HG02970 (cell line): ENCODE results near the gene DNAJB5.

Experiments
- ATAC-seq: cut with Tn5 transposase; IDR thresholded peaks from one replicate; pipeline ENCODE4 v1.9.1; 2021; ENCODE audit warnings: mild to moderate bottlenecking, moderate library complexity, moderate number of reproducible peaks; ENCODE audit not compliant: unreplicated experiment, low FRiP score

The DNAJB5 gene

DNA sequence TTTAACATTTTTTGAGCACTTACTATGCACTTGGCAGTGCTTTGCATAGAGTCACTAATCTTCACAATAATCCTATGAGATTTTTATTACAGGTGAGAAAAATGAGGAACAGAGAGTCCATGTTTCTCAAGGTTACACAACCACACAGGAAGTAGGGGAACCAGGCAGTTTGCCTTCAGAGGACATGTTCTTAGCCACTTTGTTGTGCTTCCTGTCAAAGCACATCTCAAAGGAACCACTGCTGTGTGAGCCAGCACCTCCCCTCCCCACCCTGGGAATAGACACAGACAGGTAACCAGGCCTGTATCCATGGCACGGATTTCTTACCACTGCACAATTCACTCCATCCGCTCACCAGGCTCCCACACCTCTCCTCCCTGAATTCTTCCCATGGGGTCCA, 6.3 kb upstream of the DNAJB5 start:
- ATAC-seq = peak; percentile 46

DNA sequence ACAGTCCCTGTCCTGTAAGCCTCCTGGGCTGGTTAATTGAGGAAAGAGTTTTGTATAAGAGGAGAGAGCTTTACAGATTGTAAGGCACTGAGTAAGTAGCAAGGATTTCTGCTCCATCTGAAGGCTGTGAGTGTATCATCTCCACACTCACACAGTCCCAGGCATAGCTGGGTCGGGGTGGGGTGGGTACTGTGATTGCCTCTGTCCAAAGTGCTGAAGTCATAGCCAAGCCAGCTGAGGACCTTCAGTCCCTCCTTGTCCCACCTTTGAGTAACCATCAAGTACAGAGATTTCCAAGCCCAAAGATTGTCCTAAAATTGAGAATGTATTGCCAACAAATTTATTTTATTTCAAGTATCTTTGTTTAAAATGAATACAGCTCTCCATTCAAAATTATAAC, 5.5 kb upstream of the DNAJB5 start:
- ATAC-seq = no peak

DNA sequence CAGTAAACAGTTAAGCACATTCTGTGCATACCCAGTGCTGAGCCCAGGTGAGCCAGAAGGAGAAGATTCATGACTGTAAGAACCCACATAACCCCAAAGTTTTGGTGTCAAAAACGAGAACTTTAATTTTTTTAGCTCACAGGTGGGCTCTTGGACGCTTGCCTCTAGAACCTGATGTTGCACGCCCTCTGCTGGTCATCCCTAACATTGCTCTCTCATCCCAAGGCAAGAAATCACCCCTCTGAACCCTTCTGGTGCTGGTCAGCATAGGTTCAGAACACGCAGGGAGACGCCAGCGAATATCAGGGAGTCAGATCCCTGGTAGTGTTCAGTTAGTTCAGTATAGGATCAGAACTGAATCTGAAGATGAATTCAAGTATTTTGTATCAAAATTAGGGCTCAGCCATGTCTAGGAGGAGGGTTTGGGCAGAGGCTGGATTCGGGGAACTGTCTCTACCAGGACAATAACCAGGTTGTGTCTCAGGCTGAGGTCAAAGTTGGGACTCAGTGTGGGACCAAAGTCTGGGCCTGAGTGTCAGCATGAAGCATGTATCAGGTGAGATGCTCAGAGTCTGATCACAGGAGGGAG, 4.1 kb upstream of the DNAJB5 start:
- no peak for ATAC-seq

DNA sequence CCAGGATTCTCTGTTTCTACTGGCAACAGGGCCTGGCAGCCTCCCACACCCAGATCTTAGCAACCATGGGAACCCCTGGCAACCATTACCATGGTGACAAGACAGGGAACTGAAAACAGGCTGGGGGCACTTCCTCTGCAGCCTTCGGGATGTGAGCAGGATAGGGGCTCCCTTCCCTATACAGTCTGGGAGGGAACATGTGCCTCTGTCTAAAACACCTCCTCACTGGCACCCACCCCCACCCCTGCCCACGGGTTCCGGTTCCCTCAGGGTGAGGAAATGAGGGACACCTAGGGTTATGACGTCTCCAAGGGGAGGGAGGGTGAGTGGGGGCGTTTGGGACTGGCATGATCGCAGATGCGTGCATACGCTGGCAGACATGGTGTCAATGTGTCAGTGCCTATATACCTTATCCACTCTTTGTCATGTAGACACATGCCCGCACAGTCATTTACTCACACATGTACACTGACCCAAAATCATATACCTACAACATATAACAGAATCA, 3.0 kb upstream of the DNAJB5 start:
- ATAC-seq = no peak

DNA sequence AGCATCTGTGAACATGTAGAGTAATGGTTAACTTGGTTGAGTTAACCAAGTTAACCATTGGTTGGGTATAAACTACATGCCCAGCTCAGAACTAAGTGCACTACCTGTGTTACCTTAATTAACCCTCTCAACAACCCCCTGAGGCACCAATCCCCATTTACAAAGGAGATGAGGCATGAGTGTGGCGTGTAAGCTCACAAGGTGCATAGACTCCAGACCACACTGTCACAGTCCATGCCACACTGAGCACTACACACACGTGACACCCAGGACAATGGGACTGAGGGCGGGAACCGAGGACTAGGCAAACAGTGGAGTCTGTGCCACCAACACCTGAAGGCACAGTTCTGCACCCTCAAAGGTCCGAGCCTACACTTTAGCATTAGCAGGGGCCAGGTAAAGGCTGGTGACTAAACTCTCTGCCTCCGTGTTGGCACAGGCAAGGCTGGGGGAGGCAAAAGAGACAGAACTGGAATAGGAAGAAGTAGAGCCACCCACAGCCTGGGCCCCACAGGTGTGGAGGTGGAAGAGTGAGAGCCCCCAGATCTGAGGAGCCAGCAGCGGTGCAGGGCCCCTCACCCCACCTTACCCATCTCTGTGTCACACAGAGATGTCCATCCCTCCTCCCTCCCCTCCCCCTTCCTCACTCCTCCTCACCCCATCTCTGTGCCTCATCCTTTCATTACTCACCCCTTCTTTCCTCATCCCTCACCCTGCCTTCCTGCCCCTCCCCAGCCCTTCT, 2.2 kb upstream of the DNAJB5 start:
- no peak for ATAC-seq

DNA sequence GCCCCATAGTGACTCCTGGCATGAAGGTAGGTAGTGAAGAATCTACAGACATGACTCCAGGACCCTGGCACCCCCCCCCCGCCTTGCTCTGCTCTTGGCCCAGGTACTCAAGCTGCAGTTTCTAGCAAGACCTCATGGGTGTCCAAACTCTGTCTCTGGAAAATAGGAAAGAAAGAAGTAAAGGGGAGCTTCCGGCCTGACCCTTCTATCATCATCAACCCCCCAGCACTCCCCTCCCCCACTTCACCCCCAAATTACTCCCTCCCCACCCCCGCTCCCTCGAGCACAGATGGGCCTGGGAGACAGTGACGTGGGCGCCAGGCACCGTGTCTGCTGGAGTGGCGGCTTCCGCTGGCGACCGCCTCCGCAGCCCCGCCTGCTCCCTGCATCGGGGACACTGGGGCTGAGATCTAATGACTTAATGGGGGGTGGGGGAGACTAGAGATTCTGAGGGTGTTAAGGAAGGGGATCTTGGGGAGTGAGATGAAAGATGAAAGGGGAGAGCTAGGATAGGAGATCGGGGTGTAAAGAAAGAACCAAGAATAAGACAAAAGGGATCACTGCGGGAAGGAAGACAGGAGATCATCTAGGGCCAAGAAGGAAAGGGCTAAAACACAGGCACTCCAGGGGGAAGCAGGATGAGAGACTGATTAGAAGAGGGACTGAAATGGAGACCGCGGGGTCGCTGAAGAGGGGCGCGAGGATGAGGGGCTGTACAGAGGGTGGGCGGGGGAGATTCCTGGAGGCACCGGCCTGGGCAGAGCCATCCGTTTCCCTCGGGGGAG, 1.1 kb upstream of the DNAJB5 start:
- ATAC-seq = no peak

DNA sequence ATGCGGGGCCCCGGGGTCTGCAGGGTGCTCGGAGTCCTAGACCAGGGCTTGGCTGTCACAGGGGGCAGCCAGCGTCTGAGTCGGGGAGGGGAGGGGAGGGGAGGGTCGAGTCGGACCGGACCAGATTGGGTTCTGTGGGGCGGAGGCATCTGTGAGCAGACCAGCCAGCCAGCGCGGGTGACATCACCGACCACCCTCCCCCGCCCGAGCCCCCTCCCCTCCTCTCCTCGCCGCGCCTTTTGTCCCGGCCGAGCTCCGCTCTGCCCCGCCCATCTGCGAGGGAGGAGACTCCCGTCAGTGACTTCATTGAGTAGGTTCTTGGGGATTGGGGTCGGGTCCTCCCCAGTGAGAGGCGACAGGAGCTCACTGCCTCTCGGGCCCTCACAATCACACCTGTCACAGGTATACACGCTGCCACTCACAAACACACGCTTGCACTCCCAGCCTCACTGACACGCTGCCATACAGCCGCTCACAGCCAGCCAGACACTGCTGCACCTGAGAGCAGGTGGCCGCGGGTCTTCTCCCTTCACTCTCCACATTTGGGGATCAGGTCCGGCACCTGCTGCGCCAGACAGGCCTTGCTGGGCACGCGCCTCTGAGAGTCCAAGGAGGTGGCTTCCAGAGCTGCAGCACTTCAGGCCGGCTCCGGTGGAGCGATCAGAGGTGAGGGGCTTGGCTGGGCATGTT, 546 bp downstream of the DNAJB5 start:
- no peak for ATAC-seq

DNA sequence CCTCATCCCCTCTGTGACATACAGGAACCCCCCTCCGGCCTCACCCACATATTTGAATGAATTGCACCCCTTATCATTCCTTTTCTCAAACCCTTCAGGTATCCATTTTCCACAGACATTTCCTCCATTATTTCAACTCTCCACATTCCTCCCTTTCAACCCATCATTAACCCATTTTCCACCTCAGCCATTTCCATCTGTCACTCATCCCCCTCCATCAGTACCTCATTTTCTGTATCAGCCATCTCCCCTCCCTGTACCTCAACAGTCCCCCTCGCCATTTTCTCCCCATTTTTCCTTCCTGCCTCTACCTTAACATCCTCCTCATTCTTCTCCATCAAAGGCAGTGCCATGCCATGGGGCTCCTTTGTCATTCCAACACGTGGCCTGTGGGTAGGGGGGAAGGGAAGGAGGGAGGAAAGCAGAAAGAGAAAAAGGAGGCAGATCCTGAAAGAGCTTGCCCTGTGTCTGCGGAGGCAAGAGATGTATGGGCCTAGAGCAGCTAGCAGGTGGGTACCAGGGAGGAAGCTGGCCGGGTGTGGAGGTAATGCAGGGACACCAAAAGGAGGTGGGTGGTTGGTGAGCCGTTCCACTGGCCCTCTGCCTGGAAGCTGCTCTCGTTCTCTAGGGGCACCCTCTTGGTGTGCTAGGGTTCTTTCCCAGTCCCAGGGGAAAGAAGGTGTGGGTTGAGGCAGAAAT, 1.5 kb downstream of the DNAJB5 start:
- ATAC-seq = no peak

DNA sequence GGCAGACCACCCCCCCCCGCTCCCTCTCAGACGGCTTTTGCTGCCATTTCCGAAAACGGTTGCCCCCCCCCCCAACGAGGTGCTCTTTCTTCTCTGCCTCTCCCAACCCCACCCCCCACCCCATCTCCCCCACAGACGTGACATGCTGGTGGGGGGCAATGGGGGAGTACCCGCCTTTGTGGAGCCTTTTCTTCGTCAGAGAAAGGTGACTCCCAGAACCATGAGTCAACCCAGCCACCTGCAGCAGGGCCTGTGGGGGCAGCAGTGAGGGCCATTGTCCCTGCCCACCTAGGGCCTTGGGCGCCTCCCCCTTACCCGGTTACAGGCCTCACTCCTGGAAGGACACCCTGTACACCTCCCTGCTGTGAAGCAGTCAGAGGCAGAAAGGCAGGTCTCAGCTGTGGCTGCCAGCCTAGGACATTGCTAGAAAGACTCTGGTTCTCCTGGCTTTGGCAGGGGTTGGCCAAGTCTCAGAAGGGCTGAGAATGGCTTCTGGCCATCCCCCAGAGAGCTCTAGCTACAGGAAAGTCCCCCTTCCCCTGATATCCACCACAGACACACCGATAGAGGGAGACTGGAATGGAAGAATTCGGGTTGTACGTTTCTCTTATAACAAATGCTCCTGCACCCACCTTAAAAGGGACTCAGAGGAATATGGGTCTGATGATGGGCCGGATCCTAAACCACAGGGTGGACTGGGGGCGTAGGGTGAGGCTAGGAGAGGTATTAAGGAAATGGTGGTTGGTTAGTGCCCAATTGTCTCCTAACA, 2.2 kb downstream of the DNAJB5 start:
- no peak for ATAC-seq

DNA sequence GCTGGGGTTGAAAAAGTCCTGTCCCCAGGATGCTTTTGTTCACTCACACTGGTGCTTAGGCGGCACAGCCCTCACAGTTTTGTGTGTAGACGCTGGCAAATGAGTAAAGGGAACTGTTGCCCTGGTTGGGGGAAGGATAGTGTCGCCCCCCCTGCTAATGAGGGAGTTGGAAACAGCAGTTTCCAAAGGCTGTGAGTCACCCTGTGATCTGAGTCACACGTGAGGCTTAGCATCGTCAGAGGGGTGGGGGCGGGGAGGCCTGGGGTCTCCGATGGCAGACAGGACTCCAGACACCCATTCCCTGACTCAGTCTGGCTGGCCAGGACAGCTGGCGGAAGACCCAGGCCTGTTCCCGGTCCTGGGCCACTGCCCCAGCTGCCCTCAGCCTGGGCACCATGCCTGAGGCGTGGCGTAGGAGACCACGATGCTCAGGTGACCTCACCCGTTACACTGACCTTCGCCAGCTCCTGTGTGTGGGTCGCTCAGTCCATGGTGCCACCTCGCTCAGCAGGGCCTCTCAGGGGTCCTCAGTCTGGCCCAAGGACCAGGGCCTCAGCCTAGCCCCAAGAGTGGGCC, 2.9 kb downstream of the DNAJB5 start:
- no peak for ATAC-seq

DNA sequence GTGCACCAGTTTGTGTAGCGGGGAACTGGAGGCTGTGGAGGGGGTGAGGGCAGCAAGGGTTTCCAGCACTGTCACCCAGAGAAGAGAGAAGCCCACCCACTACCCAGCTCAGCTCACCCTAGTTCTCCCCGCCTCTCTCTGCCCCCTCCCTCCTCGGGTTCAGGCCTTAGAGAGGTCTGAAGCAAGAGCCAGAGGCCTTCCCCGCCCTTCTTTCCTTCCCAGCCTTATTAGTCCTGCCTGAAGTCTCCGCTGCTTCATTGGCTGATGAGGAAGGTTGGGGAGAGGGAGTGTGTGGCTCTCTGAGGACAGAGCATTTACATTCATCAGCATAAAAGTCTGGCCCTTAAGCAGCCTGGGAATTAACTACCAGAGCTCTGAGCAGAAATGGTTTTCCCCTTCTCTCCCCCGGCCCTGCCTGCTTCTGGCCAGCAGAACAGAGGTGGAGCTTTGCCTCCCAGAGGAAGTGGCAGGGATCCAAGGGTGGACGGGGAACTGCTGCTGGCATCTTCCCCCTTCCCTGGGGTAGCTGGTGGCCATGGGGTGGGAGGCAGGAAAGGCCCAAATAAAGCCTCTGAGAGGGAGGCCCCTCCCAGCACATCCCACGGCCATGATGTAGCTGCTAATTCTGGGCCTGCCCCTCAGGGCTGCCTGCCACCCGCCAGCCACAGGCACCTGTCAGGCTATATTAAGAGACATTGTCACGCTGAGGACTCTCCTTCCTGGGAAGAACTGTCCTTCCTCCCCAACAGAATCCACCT, 4.1 kb downstream of the DNAJB5 start:
- ATAC-seq = no peak

DNA sequence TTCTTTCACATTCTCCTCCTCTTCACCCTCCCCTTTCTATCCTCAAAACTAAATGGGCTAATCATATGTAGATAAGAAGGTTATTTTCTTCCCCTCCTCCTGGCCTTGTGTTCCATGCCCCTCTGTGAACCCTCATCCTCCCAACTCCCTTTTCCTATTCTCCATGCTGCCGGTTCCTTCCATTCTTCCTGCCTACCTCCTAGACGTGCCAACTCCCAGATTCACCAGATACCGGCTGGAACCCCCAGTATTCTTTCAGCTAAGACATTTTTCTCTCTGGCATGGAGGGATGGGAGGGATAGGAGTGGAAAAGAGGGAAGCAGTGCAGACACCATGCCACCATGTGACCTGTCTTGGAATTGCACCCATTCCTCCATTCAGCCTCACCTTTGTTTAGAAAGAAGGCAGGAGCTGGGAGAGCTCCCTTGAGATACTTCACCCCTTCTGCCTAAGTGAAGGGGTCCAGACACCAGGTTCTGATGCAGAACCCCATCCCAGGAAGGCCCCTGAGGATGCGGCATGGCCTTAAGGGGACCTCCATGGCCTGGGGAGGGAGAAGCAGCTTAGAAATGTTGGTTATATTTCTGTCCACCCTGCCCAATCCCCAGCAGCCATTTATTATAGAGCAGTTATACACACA, 4.8 kb downstream of the DNAJB5 start:
- ATAC-seq = no peak

DNA sequence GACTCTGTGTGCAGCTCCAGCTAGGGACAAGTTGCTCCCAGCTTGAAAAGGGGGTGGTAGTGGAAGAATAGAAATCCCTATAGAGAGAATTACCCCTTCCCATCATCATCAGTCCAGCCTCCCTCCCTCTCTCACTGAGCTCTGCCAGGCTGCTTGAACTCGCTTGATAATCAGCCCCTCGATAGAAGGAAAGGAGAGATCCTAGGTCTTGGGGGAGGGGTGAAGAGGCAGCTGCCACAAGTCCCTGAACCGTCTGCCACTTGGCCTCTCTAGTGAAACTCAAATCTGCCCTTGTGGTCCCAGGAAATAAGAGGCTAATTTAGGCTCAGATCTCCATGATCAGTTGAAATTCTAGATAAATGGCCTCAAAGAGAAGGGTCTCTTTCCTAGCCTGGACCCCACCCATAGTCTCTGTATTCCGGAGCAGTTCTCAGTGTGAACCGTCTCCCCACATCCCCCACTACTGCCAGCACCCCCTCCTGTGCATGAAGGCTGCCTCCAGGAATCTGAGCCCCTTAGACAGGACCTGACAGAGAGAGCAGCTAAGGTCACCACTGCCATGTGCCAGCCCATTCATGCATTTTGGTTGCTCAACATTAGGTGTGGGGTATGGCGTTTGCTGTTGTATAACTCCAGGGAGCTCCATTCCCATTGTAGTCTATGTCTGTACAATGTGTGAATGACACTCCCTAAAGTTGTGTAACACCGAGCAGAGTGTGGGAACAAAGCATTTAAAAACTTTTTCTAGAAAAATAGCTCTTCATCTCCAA, 5.5 kb downstream of the DNAJB5 start:
- no peak for ATAC-seq

DNA sequence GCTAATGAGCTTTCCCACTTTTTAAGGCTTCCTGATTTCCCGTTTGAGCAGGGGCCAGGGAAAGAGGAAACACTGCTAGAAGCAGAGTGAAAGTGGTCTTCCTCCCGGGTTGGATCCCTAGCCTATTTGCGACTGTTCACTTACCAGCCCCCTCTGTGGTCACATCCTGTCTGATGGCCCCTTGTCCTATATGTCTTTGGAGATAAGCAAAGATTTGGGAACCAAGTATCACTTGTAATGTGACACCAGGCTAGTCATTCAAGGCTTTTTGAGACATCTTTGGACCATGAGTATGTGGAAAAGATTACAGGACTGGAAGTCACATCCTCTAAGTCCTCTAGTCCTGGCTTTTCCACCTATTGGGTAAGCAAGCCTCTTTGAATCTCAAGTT, 6.1 kb downstream of the DNAJB5 start:
- ATAC-seq = no peak

DNA sequence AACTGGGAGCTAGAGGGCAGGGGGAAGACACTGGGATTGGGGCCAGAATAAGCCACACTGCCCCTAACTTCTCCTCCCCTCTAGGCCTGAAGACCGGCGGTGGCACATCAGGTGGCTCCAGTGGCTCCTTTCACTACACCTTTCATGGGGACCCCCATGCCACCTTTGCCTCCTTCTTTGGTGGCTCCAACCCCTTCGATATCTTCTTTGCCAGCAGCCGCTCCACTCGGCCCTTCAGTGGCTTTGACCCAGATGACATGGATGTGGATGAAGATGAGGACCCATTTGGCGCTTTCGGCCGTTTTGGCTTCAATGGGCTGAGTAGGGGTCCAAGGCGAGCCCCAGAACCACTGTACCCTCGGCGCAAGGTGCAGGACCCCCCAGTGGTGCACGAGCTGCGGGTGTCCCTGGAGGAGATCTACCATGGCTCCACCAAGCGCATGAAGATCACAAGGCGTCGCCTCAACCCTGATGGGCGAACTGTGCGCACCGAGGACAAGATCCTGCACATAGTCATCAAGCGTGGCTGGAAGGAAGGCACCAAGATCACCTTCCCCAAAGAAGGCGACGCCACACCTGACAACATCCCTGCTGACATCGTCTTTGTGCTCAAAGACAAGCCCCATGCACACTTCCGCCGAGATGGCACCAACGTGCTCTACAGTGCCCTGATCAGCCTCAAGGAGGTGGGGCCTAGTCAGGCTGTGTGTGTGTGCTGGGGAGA, 6.8 kb downstream of the DNAJB5 start:
- no peak for ATAC-seq

DNA sequence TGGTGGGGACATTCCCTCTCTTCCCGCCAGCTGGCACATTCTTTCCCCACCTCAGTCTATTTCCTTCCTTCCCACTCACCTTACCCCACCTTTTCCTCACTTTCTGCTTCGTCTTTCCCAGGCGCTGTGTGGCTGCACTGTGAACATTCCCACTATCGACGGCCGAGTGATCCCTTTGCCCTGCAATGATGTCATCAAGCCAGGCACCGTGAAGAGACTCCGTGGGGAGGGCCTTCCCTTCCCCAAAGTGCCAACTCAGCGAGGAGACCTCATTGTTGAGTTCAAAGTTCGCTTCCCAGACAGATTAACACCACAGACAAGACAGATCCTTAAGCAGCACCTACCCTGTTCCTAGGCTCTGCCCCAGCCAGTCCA, 7.3 kb downstream of the DNAJB5 start:
- ATAC-seq = no peak

DNA sequence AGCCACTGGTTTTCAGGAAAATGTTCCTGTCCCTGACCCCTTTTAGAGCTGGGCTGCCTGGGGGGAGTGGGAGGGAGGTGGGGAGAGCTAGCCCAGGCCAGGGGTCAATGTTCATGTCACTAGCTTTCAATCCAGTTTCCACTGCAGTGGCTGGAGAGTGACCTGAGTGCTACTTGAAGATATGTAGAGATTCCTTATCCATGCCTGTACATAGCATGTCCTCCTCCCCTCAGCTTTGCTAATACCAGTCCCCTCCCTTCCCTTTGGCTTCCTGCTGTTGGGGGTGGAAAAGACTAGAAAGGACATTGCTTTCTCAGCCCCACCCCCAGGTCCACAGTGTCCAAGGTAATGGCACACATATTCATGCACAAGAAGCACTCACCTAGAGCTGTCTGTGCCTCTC, 7.8 kb downstream of the DNAJB5 start:
- ATAC-seq = no peak
